Suprapubic skin (tissue), 4 donors: ENCODE measurements around the gene KRTAP10-11. TPM values are rescaled to one million over a fixed set of nuclear protein-coding genes. Genes with fewer than 3 reads are reported as not detected.
"Not testable (repeated sequence)": the region's sequence is repeated elsewhere in the genome, so short reads cannot be mapped to it uniquely, and the experiment has no call there.

Experiments
- DNase-seq, 2 donors: peaks; one replicate each; pipeline ENCODE4 v3.0.0-alpha.2; 2019; ENCODE audit warnings: low spot score in 2 of 2
- H3K27ac ChIP-seq: fragments of 200-600 bp; sonication (generic); one replicate; pipeline ENCODE4 v1.5.1; 2019
- H3K27me3 ChIP-seq: fragments of 200-600 bp; sonication (generic); one replicate; pipeline ENCODE4 v1.5.1; 2019
- H3K36me3 ChIP-seq: fragments of 200-600 bp; sonication (generic); one replicate; pipeline ENCODE4 v1.5.1; 2019
- H3K4me1 ChIP-seq: fragments of 200-600 bp; sonication (generic); one replicate; pipeline ENCODE4 v1.5.1; 2019
- H3K4me3 ChIP-seq: fragments of 200-600 bp; sonication (generic); one replicate; pipeline ENCODE4 v1.5.1; 2019; ENCODE audit warnings: mild to moderate bottlenecking
- H3K9me3 ChIP-seq: fragments of 200-600 bp; sonication (generic); one replicate; pipeline ENCODE4 v1.5.1; 2019
- CTCF ChIP-seq, 2 donors: fragments of 200-600 bp in 1 of 2; fragments of 450-650 bp in 1 of 2; sonication (generic) in 1 of 2; IDR thresholded peaks; one replicate each; pipeline ENCODE4 v1.5.1; 2016 to 2019; ENCODE audit warnings: antibody characterized with exemption in 2 of 2, mild to moderate bottlenecking in 1 of 2, moderate library complexity in 1 of 2
- EP300 ChIP-seq: sonication (generic); formaldehyde crosslinking; IDR thresholded peaks from one replicate; pipeline ENCODE4 v1.6.1; 2017; ENCODE audit warnings: antibody characterized with exemption
- POLR2A ChIP-seq, 2 donors: fragments of 450-650 bp; IDR thresholded peaks; one replicate each; pipeline ENCODE4 v1.6.1; 2017; ENCODE audit warnings: antibody characterized with exemption in 2 of 2, mild to moderate bottlenecking in 2 of 2, moderate library complexity in 2 of 2
- POLR2AphosphoS5 ChIP-seq, 3 donors: sonication (generic); formaldehyde crosslinking; IDR thresholded peaks; one replicate each; pipeline ENCODE4 v1.6.1; 2017; ENCODE audit warnings: antibody characterized with exemption in 3 of 3
- WGBS: methylation state at CpG from one replicate; pipeline ENCODE4 v1.1.5; 2018; 5-methylcytosine and 5-hydroxymethylcytosine counted together
- total RNA-seq, 4 donors: library from RNA; depleted of rRNA; stranded (reverse); fragments of >200 nt; gene quantifications; one replicate each; pipeline ENCODE4 v1.1.0, GENCODE V29; 2016

The KRTAP10-11 gene
- total RNA-seq, 4 donors from 2014 or later = 1.9 to 11.7 (median 3.5) TPM; not detected in 1

GRCh38 chr21:44686000-44686781, 40.0 kb downstream of the KRTAP10-11 start:
- DNase-seq = peak in 1 of 2 donors; percentile 41
- 54% methylated on average over 8 of the region's 14 CpGs for WGBS
- H3K36me3 ChIP-seq = no peaks in the 10 kb centered on the region
- no peaks in the 10 kb centered on the region for H3K4me1 ChIP-seq
- H3K9me3 ChIP-seq = no peaks in the 10 kb centered on the region
- no peak overlapping the region for H3K4me3 ChIP-seq
- TF ChIP-seq CTCF (IDR thresholded peaks at IDR 0.05) (no peak), POLR2A (IDR thresholded peaks at IDR 0.05) (no peak), POLR2AphosphoS5 (IDR thresholded peaks at IDR 0.05) (no peak), EP300 (no peak)
- no peak overlapping the region for H3K27ac ChIP-seq
- H3K27me3 ChIP-seq = peaks cover 33% of the 10 kb centered on the region

- no peak overlapping the region for H3K4me3 ChIP-seq
- H3K9me3 ChIP-seq = no peaks in the 10 kb centered on the region
- H3K27me3 ChIP-seq = peaks cover 33% of the 10 kb centered on the region
- H3K36me3 ChIP-seq = no peaks in the 10 kb centered on the region
- TF ChIP-seq POLR2AphosphoS5 (IDR thresholded peaks at IDR 0.05) = no peak
- no peak for TF ChIP-seq POLR2A (IDR thresholded peaks at IDR 0.05)
- TF ChIP-seq EP300 = no peak
- TF ChIP-seq CTCF (IDR thresholded peaks at IDR 0.05) = no peak
- H3K27ac ChIP-seq = no peak overlapping the region
- 79% methylated on average over 25 of the region's 25 CpGs for WGBS
- no peak for DNase-seq
- no peaks in the 10 kb centered on the region for H3K4me1 ChIP-seq
Observed at GRCh38 chr21:44686843-44687561, 40.8 kb downstream of the KRTAP10-11 start.

- no peak for DNase-seq
- H3K36me3 ChIP-seq = no peaks in the 10 kb centered on the region
- no peak overlapping the region for H3K4me3 ChIP-seq
- H3K27ac ChIP-seq = no peak overlapping the region
- no peak for TF ChIP-seq POLR2AphosphoS5 (IDR thresholded peaks at IDR 0.05)
- no peak for TF ChIP-seq POLR2A (IDR thresholded peaks at IDR 0.05)
- no peaks in the 10 kb centered on the region for H3K4me1 ChIP-seq
- H3K27me3 ChIP-seq = peaks cover 32% of the 10 kb centered on the region
- 72% methylated on average over 11 of the region's 11 CpGs for WGBS
- no peaks in the 10 kb centered on the region for H3K9me3 ChIP-seq
Observed at GRCh38 chr21:44687671-44688070, 41.5 kb downstream of the KRTAP10-11 start.

- H3K4me1 ChIP-seq, H3K27ac ChIP-seq, DNase-seq, H3K4me3 ChIP-seq, H3K36me3 ChIP-seq, H3K9me3 ChIP-seq: not testable (repeated sequence)
- peaks cover 30% of the 10 kb centered on the region for H3K27me3 ChIP-seq
- 90% methylated on average over 3 of the region's 3 CpGs for WGBS
Observed at GRCh38 chr21:44689740-44690139, 43.5 kb downstream of the KRTAP10-11 start.

- Histone ChIP-seq H3K4me1 (no peaks in the 10 kb centered on the region), H3K27me3 (peaks cover 33% of the 10 kb centered on the region), H3K36me3 (no peaks in the 10 kb centered on the region), H3K4me3 (no peak overlapping the region), H3K27ac (no peak overlapping the region), H3K9me3 (no peaks in the 10 kb centered on the region)
- TF ChIP-seq CTCF (IDR thresholded peaks at IDR 0.05) = no peak
- no peak for TF ChIP-seq POLR2AphosphoS5 (IDR thresholded peaks at IDR 0.05)
- TF ChIP-seq EP300 = no peak
- no peak for TF ChIP-seq POLR2A (IDR thresholded peaks at IDR 0.05)
- WGBS = 40% methylated on average over 2 of the region's 2 CpGs
- no peak for DNase-seq
Observed at GRCh38 chr21:44691686-44692085, 45.5 kb downstream of the KRTAP10-11 start.

- H3K4me1 ChIP-seq = no peaks in the 10 kb centered on the region
- H3K36me3 ChIP-seq = no peaks in the 10 kb centered on the region
- no peak for DNase-seq
- H3K27me3 ChIP-seq = peaks cover 33% of the 10 kb centered on the region
- H3K4me3 ChIP-seq = no peak overlapping the region
- no peak overlapping the region for H3K27ac ChIP-seq
- no peaks in the 10 kb centered on the region for H3K9me3 ChIP-seq
- WGBS = 63% methylated on average over 2 of the region's 2 CpGs
- TF ChIP-seq POLR2A (IDR thresholded peaks at IDR 0.05) (no peak), POLR2AphosphoS5 (IDR thresholded peaks at IDR 0.05) (no peak), EP300 (no peak), CTCF (IDR thresholded peaks at IDR 0.05) (no peak)
Observed at GRCh38 chr21:44692798-44693512, 46.7 kb downstream of the KRTAP10-11 start.
